ENCODE data around the gene TPST1.
"Not testable (repeated sequence)": the region's sequence is repeated elsewhere in the genome, so short reads cannot be mapped to it uniquely, and the experiment has no call there.

The TPST1 gene

DNA sequence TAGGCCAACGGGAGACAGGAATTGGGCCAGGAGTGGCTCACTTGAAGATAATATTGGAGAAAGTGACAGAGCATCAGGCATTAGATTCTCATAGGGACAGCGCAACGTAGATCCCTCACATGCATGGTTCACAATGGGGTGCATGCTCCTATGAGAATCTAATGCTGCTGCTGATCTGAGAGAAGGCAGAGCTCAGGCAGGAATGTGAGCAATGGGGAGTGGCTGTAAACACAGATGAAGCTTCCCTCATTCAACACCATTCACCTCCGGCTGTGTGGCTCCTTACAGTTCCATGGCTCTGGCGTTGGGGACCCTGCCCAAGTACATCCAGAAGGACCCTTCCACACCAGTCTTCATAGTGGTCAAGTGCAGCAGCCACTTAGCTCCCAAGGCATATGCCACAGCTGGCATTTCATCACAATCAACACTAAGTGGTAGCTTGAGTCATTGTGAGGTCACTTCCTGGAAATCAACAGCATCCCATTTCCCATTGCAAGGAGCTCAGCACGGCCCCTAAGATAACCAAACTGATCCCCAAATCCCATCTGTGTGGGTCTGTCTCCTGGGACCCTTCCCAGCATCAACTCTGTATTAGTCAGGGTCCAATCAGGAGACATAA lies 174.5 kb downstream of the TPST1 start:
- DNase-seq (ENCODE audit: low spot score): no peak

DNA sequence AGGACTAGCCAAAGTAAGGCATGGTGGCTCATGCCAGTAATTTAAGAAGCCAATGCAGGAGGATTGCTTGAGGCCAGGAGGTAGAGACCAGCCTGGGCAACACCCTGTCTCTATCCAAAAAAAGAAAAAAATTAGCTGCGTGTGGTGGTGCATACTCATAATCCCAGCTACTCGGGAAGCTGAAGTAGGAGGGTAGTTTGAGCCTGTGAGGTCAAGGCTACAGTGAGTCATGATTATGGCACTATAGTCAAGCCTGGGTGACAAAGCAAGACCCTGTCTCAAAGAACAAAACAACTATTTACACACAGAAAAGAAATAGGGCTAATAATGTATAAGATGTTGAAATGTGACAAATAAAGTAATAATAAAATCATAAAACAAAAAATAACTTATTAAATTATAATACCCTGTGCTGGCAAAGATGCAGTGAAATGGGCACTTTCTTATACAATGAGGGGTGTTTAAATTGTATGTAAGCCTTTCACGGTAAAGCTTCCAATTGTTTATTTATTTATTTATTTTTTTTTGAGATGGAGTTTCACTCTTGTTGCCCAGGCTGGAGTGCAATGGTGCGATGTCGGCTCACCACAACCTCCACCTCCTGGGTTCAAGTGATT lies 175.2 kb downstream of the TPST1 start:
- no peak for DNase-seq (ENCODE audit: low spot score)

DNA sequence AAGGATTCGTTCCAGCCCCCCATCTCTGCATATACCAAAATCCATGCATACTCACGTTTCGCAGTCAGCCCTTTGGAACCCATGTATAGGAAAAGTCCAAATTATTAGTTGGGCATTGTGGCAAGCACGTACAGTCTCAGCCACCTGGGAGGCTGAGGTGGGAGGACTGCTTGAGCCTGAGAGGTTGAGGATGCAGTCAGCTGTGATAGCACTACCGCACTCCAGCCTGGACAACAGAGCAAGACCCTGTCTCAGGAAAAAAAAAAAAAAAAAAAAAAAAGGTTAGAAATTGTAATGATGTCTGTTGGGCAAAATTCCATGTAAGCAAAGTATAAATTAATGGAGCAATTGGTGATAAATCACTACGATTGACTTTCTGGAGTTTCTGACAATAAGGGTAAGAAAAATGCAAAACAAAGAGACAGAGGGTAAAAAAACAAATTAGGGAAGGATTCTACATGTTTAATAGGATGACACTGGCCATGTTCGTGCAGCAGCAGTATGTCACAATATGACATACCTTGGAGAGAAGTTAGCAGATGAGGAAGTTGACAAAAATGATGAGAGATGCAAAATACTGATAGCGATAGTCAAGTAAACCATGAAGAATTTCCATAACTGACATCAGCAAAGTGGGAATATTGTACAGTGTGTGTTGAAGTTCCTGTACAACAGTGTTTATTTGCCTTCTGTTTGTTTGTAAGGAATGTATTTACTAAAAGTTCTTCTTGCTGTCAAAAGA lies 177.2 kb downstream of the TPST1 start:
- DNase-seq (ENCODE audit: low spot score): not testable (repeated sequence)

DNA sequence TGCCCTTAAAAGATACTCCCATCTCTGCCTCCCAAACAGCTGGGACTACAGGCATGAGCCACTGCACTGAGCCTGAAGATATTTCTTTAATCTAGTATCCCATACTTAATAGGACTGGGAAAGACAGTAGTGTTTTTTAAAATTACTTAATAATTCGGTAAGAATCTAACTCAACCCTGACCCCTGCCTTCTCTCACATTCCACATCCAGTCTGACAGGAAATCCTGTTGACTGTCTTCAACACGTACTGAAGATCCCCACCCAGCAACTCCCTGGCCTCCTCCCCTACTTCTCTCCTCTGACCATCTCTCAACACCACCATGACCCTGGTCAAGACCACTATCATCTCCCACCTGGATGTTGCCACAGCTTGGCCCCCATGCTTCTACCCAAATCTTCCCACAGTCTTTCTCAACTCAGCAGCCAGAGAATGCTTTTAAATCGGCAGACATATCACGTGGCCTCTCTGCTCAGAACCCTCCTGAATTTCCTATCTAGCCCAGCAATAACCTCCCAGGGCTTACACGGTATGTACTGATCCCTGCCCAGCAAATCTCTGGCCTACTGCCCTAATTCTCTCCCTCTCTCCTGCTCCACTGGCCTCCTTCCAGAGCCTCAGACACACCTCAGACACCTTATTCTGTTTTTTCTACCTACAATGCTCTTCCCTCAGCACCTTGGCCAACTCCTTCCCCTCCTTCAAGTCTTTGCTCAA lies 180.2 kb downstream of the TPST1 start:
- DNase-seq (ENCODE audit: low spot score): not testable (repeated sequence)

DNA sequence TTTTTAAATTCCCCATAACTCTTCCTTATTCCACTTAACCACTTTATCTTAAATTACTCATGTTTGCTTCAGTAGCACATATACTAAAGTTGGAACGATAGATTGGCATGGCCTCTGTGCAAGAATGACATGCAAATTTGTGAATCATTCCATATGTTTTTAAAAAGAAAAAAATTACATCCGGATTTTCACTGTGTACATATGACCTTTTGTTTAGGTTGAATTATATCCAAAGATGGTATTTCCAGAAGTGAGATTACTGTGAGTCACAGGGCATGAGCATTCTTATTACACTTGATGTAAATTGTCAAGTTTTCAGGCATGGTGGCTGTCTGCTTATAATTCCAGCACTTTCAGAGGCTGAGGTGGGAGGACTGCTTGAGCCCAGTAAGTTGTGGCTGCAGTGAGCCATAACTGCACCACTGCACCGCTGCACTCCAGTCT lies 190.0 kb downstream of the TPST1 start:
- not testable (repeated sequence) for DNase-seq (ENCODE audit: low spot score)

DNA sequence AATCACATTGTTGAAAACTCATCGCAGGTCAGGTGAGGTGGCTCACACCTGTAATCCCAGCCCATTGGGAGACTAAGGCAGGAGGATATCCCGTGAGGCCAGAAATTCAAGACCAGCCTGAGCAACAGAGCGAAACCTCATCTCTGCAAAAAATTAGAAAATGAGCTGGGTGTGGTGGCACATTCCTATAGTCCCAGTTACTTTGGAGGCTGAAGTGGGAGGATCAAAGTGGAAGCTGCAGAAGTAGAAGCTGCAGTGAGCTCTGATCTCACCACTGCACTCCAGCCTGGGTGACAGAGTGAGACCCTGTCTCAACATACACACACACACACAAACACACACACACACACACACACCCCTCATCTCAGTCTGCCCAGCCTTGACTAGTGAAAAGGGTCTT lies 190.9 kb downstream of the TPST1 start:
- DNase-seq (ENCODE audit: low spot score): not testable (repeated sequence)

DNA sequence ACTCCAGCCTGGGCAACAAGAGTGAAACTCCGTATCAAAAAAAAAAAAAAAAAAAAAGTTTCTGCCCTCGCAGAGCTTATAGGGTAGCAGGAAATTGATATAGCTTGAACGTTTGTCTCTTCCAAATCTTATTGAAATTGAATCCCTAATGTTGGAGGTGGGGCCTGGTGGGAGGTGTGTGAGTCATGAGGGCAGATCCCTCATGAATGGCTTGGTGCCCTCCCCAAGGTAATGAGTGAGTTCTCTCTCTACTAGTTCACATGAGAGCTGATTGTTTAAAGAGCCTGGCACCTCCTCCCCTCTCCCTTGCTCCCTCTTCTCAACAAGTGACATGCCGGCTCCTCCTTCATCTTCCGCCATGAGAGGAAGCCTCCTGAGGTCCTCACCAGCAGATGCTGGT lies 193.7 kb downstream of the TPST1 start:
- not testable (repeated sequence) for DNase-seq (ENCODE audit: low spot score)

DNA sequence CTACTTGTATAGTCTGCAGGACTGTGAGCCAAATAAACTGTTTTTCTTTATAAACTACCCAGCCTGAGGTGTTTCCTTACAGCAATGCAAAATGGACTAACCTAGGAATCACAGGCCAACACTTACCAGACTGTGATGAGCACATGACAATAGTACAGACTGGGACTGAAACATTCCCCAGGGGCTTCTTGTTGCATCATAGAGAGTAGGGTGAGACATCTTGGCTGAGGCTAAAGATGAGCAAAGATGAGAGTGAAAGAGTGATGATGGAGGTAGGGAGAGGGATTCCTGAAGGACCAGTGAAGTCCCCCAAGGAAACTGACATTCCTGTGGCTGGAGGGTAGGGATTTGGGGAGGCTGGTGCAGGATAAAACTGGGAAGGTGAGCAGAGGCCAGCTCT lies 194.4 kb downstream of the TPST1 start:
- DNase-seq (ENCODE audit: low spot score): no peak

DNA sequence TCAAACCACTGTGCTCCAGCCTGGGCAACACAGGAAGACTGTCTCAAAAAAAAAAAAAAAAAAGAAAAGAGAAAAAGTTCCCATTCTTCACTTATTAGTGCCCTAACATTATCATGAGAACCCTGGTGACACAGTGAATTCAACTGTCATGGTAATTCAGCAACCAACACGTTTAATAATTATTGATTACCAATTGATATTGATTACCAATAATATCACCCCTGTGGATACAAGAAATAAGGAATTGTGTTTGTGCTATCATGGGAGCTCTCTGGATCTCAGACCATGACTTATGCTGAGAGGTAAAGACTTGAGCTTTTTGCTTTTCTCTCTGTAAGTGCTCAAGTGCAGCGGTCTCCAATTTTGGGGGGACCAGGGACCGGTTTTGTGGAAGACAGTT lies 195.3 kb downstream of the TPST1 start:
- DNase-seq (ENCODE audit: low spot score): no peak

DNA sequence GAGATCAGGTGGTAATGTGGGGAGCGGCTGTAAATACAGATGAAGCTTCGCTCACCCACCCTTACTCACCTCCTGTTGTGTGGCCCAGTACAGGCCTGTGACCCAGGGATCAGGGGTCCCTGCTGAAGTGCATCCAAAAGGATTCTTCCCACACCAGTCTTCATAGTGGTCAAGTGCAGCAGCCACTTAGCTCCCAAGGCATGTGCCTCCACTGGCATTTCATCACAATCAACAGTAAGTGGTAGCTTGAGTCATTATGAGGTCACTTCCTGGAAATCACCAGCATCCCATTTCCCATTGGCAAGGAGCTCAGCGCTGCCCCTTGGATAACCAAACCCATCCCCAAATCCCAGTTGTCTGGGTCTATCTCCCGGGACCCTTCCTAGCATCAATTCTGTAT lies 196.0 kb downstream of the TPST1 start:
- DNase-seq (ENCODE audit: low spot score): not testable (repeated sequence)

DNA sequence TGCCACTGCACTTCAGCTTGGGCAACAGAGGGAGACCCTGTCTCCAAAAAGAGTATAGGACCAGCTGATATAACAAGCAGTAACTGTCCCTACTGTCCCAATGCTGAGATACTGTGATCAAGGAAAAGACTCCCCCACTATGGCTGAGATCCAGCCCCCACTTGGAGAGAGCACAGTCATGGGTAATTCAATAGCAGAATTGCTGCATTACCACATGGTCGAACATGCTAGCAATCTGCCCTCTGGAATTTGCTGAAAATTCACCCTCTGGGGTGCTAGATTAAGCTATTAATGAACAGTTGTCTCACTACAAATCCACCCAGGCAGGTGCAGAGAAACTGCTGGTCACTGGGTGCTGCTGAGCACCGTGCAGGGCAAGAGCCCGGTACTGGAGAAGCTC lies 196.8 kb downstream of the TPST1 start:
- DNase-seq (ENCODE audit: low spot score): not testable (repeated sequence)

DNA sequence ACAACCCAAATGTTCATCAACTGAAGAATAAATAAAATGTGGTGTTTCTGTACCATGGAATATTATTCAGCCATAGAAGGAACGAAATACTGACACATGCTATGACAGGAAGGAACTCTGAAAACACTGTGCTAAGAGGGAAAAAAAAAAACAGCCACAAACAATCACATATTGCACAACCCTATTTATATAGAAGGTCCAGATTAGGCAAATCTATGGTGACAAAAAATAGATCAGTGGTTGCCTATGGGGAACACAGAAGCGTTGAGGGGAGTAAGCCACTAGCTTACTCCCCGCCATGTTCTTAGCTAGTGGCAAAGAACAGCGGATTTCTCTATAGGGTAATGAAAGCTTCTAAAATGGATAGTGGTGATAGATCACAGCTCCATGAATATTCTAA lies 198.4 kb downstream of the TPST1 start:
- DNase-seq (ENCODE audit: low spot score): no peak

DNA sequence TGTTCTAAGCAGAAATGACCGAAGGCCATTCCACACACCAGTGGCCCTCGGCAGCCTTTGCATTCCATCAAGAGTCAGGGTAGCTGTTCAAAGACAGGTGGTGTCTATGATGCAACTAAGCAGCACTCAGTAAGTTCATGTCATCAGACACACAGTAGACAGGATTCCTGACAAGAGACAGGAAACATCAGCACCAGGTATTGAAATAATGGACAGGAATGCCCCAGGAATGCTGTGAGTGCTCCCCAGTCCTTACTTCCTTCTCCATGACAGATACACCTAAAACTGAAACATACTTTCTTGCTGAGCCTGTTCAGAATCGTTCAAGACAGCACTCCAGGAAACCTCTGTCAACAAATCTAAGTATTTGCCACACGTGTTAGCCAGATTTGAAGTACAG lies 204.4 kb downstream of the TPST1 start:
- DNase-seq (ENCODE audit: low spot score): no peak

Measured in CD4-positive, alpha-beta T cell treated with Interleukin-6 at 100 ng/mL for 8 hours (primary cell).